Measurements from ENCODE around the gene DOK3. TPM values are rescaled to one million over a fixed set of nuclear protein-coding genes. Genes with fewer than 3 reads are reported as not detected.
A peak's percentile ranks its signal among the peaks of the same experiment; 100 is the strongest.

Gene DOK3
- total and polyA plus RNA-seq, 2 donors (not counting 3 experiments of a cell fraction or from before 2014, with no cell fraction given): 4.8 to 5.3 TPM

GRCh38 chr5:177490311-177490991, 19.2 kb downstream of the DOK3 start:
- peak; percentile 25 for TF ChIP-seq MAX (IDR thresholded peaks at IDR 0.05; ENCODE audit: insufficient read depth, insufficient read length)
- TF ChIP-seq POLR2AphosphoS5 (IDR thresholded peaks at IDR 0.05; ENCODE audit: insufficient read depth, low read depth, low read length): no peak
- H3K4me2 ChIP-seq (ENCODE audit: insufficient read depth, low read length): no peak overlapping the region
- ChIA-PET CTCF (interaction anchor here (0.6 to 5.3 kb wide), 8 partner anchors 11 to 100 kb away, joined by 3 to 58 read pairs (median 3); no protein-coding TSS in a partner anchor), POLR2A (interaction anchor here (0.7 kb wide), 1 partner anchor 52 kb away, joined by 7 read pairs; no protein-coding TSS in a partner anchor)
- no peaks in the 10 kb centered on the region for H3K9me3 ChIP-seq (replicated peaks; ENCODE audit: control insufficient read depth, insufficient read depth, low read length)
- no peak overlapping the region for H2AFZ ChIP-seq (ENCODE audit: low read depth, low read length)
- dilution Hi-C loops (cut with MboI; ENCODE audit: extremely low pct_ligation_motif_present, low sequenced_read_pairs) (no loop called here), intact Hi-C loops (cut with micrococcal nuclease) (loop anchor here (10.0 kb wide), 2 partner anchors 624 to 956 kb away; partner anchors contain the start of genes N4BP3 and RNF44)
- H3K27ac ChIP-seq (ENCODE audit: insufficient read depth, low read depth, low read length): no peak overlapping the region
- peaks cover 40% of the 10 kb centered on the region for H3K4me1 ChIP-seq (ENCODE audit: control insufficient read depth, extremely low read depth, insufficient read depth, low read length)
- H3K9ac ChIP-seq (replicated peaks; ENCODE audit: extremely low read depth, insufficient read depth, low read length): no peak overlapping the region
- H3K9me1 ChIP-seq (replicated peaks; ENCODE audit: control insufficient read depth, extremely low read depth, insufficient read depth, low read length): no peaks in the 10 kb centered on the region
- DNase-seq (ENCODE audit: low read depth, low spot score) (no peak), FAIRE-seq (no peak)
- peaks cover 23 to 44% of the 10 kb centered on the region in 2 experiments for H3K36me3 ChIP-seq (ENCODE audit: control insufficient read depth in 2 of 2, extremely low read depth in 1 of 2, insufficient read depth in 2 of 2, low read length in 2 of 2)
- peaks cover 38% of the 10 kb centered on the region for H3K79me2 ChIP-seq (ENCODE audit: control insufficient read depth, insufficient read depth, low read length)
- H3K27me3 ChIP-seq (ENCODE audit: control insufficient read depth in 2 of 2, insufficient read depth in 2 of 2, low read length in 2 of 2): no peaks in the 10 kb centered on the region
- no peaks in the 10 kb centered on the region for H4K20me1 ChIP-seq (replicated peaks; ENCODE audit: control insufficient read depth, extremely low read depth, insufficient read depth, low read length)
- no peak overlapping the region for H3K4me3 ChIP-seq (replicated peaks in 1 of 3; ENCODE audit: insufficient read depth in 1 of 3, low read depth in 1 of 3, low read length in 3 of 3)
- no TSS peak for BruUV-seq (replicated peaks)

- Histone ChIP-seq H3K27ac (ENCODE audit: insufficient read depth, low read depth, low read length) (no peak overlapping the region), H3K27me3 (ENCODE audit: control insufficient read depth in 2 of 2, insufficient read depth in 2 of 2, low read length in 2 of 2) (no peaks in the 10 kb centered on the region), H4K20me1 (replicated peaks; ENCODE audit: control insufficient read depth, extremely low read depth, insufficient read depth, low read length) (no peaks in the 10 kb centered on the region), H3K4me3 (replicated peaks in 1 of 3; ENCODE audit: insufficient read depth in 1 of 3, low read depth in 1 of 3, low read length in 3 of 3) (no peak overlapping the region), H3K9me3 (replicated peaks; ENCODE audit: control insufficient read depth, insufficient read depth, low read length) (no peaks in the 10 kb centered on the region), H3K9me1 (replicated peaks; ENCODE audit: control insufficient read depth, extremely low read depth, insufficient read depth, low read length) (no peaks in the 10 kb centered on the region), H3K79me2 (ENCODE audit: control insufficient read depth, insufficient read depth, low read length) (peaks cover 38% of the 10 kb centered on the region), H3K4me1 (ENCODE audit: control insufficient read depth, extremely low read depth, insufficient read depth, low read length) (peaks cover 33% of the 10 kb centered on the region), H3K4me2 (ENCODE audit: insufficient read depth, low read length) (no peak overlapping the region), H3K36me3 (ENCODE audit: control insufficient read depth in 2 of 2, extremely low read depth in 1 of 2, insufficient read depth in 2 of 2, low read length in 2 of 2) (peaks cover 26 to 55% of the 10 kb centered on the region in 2 experiments), H2AFZ (ENCODE audit: low read depth, low read length) (no peak overlapping the region), H3K9ac (replicated peaks; ENCODE audit: extremely low read depth, insufficient read depth, low read length) (no peak overlapping the region)
- intact Hi-C loops (cut with micrococcal nuclease): no loop called here
- BruUV-seq (replicated peaks): no TSS peak
- TF ChIP-seq MYC (IDR thresholded peaks at IDR 0.05; ENCODE audit: low read depth, low read length): no peak
- TF ChIP-seq CTCF (IDR thresholded peaks at IDR 0.05; ENCODE audit: extremely low read depth in 1 of 2, insufficient read depth in 1 of 2, low read depth in 1 of 2, low read length in 2 of 2): peak in 1 of 2 donors; percentile 38
- TF ChIP-seq FOS (IDR thresholded peaks at IDR 0.05; ENCODE audit: borderline replicate concordance, insufficient read depth, low read length): no peak
- dilution Hi-C loops (cut with MboI; ENCODE audit: extremely low pct_ligation_motif_present, low sequenced_read_pairs): no loop called here
- FAIRE-seq: no peak
- POLR2A ChIA-PET: interaction anchor here (1.0 kb wide), 1 partner anchor 8 kb away, joined by 5 read pairs; the partner anchor contains the start of gene PDLIM7
- CTCF ChIA-PET: interaction anchor here (1.4 to 5.3 kb wide), 3 partner anchors 12 to 98 kb away, joined by 3 to 58 read pairs (median 4); no protein-coding TSS in a partner anchor
- no peak for DNase-seq (ENCODE audit: low read depth, low spot score)
Observed at GRCh38 chr5:177489119-177489716, 20.4 kb downstream of the DOK3 start.
